ENCODE data around the gene ALDH2.
"Not testable (repeated sequence)": the region's sequence is repeated elsewhere in the genome, so short reads cannot be mapped to it uniquely, and the experiment has no call there.

Gene ALDH2

GRCh38 chr12:111816065-111816615, 49.4 kb downstream of the ALDH2 start:
- Histone ChIP-seq H4K20me1 (ENCODE audit: control insufficient read depth, insufficient read depth, low read depth, low read length) (no peaks in the 10 kb centered on the region), H3K4me3 (ENCODE audit: low read length) (no peak overlapping the region), H3K79me2 (ENCODE audit: control insufficient read depth, low read length) (no peaks in the 10 kb centered on the region), H3K4me1 (ENCODE audit: control insufficient read depth, low read length) (peaks cover 24% of the 10 kb centered on the region), H3K27ac (ENCODE audit: low read depth, low read length) (no peak overlapping the region), H3K36me3 (ENCODE audit: control insufficient read depth, low read length) (no peaks in the 10 kb centered on the region), H3F3A (ENCODE audit: control insufficient read depth, insufficient read depth) (no peaks in the 10 kb centered on the region), H3K27me3 (ENCODE audit: control insufficient read depth, low read length) (no peaks in the 10 kb centered on the region; the same call in none of the 2 replicates), H3K9me2 (replicated peaks; ENCODE audit: control insufficient read depth, low read length) (no peaks in the 10 kb centered on the region), H3K4me2 (ENCODE audit: low read length) (no peak overlapping the region), H3K9me3 (ENCODE audit: control insufficient read depth, insufficient read depth, low read length) (no peaks in the 10 kb centered on the region)
- TF ChIP-seq, protein P1, sequence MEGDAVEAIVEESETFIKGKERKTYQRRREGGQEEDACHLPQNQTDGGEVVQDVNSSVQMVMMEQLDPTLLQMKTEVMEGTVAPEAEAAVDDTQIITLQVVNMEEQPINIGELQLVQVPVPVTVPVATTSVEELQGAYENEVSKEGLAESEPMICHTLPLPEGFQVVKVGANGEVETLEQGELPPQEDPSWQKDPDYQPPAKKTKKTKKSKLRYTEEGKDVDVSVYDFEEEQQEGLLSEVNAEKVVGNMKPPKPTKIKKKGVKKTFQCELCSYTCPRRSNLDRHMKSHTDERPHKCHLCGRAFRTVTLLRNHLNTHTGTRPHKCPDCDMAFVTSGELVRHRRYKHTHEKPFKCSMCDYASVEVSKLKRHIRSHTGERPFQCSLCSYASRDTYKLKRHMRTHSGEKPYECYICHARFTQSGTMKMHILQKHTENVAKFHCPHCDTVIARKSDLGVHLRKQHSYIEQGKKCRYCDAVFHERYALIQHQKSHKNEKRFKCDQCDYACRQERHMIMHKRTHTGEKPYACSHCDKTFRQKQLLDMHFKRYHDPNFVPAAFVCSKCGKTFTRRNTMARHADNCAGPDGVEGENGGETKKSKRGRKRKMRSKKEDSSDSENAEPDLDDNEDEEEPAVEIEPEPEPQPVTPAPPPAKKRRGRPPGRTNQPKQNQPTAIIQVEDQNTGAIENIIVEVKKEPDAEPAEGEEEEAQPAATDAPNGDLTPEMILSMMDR (IDR thresholded peaks at IDR 0.05; ENCODE audit: low read depth, low read length, poor library complexity, severe bottlenecking), result no peak
- TF ChIP-seq EZH2phosphoT487 (IDR thresholded peaks at IDR 0.05; ENCODE audit: borderline replicate concordance, low read length), result no peak

GRCh38 chr12:111816898-111817297, 50.2 kb downstream of the ALDH2 start:
- not testable (repeated sequence) for H3K4me2 ChIP-seq (ENCODE audit: low read length); H3K4me3 ChIP-seq (ENCODE audit: low read length); H3K9me3 ChIP-seq (ENCODE audit: control insufficient read depth, insufficient read depth, low read length); H3K27me3 ChIP-seq (ENCODE audit: control insufficient read depth, low read length); H3K9me2 ChIP-seq (replicated peaks; ENCODE audit: control insufficient read depth, low read length); H4K20me1 ChIP-seq (ENCODE audit: control insufficient read depth, insufficient read depth, low read depth, low read length); H3F3A ChIP-seq (ENCODE audit: control insufficient read depth, insufficient read depth); H3K36me3 ChIP-seq (ENCODE audit: control insufficient read depth, low read length); H3K27ac ChIP-seq (ENCODE audit: low read depth, low read length); H3K79me2 ChIP-seq (ENCODE audit: control insufficient read depth, low read length)
- peaks cover 24% of the 10 kb centered on the region for H3K4me1 ChIP-seq (ENCODE audit: control insufficient read depth, low read length)

DNA sequence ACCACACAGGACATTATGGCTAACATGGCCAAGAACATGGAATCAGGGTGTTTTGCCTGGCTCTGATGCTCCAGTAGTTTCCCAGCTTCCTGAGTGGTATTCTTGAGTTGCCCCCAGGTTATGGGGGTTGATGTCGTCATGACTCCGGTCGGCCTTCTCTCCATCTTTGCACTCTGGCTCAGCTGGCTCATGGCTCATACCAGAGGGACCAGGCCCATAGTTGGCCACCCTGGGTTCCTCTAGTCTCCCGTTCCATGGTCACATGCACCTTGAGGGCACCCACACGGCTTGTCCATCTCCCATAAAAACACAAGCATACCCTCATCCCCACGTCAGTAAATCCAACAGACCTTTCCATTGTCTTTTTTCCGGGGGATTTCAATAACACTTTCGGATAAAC, 51.6 kb downstream of the ALDH2 start:
- Histone ChIP-seq H3K27me3 (ENCODE audit: control insufficient read depth, low read length) (peaks cover 6% of the 10 kb centered on the region), H3K9me2 (replicated peaks; ENCODE audit: control insufficient read depth, low read length) (no peaks in the 10 kb centered on the region), H4K20me1 (ENCODE audit: control insufficient read depth, insufficient read depth, low read depth, low read length) (no peaks in the 10 kb centered on the region), H3K79me2 (ENCODE audit: control insufficient read depth, low read length) (no peaks in the 10 kb centered on the region), H3K27ac (ENCODE audit: low read depth, low read length) (no peak overlapping the region), H3K4me3 (ENCODE audit: low read length) (no peak overlapping the region), H3F3A (ENCODE audit: control insufficient read depth, insufficient read depth) (no peaks in the 10 kb centered on the region), H3K36me3 (ENCODE audit: control insufficient read depth, low read length) (no peaks in the 10 kb centered on the region), H3K4me1 (ENCODE audit: control insufficient read depth, low read length) (peaks cover 14% of the 10 kb centered on the region), H3K9me3 (ENCODE audit: control insufficient read depth, insufficient read depth, low read length) (no peaks in the 10 kb centered on the region), H3K4me2 (ENCODE audit: low read length) (no peak overlapping the region)
- TF ChIP-seq, protein P1 (IDR thresholded peaks at IDR 0.05; ENCODE audit: low read depth, low read length, poor library complexity, severe bottlenecking), result no peak
- no peak for TF ChIP-seq EZH2phosphoT487 (IDR thresholded peaks at IDR 0.05; ENCODE audit: borderline replicate concordance, low read length)

GRCh38 chr12:111819191-111820158, 52.7 kb downstream of the ALDH2 start:
- Histone ChIP-seq H3K4me1 (ENCODE audit: control insufficient read depth, low read length) (peaks cover 19% of the 10 kb centered on the region), H3K4me2 (ENCODE audit: low read length) (no peak overlapping the region)
- TF ChIP-seq EZH2phosphoT487 (IDR thresholded peaks at IDR 0.05; ENCODE audit: borderline replicate concordance, low read length), result no peak
- TF ChIP-seq, protein P1 (IDR thresholded peaks at IDR 0.05; ENCODE audit: low read depth, low read length, poor library complexity, severe bottlenecking), result no peak

GRCh38 chr12:111820828-111821227, 54.1 kb downstream of the ALDH2 start:
- H3K79me2 ChIP-seq (ENCODE audit: control insufficient read depth, low read length); H3F3A ChIP-seq (ENCODE audit: control insufficient read depth, insufficient read depth); H3K36me3 ChIP-seq (ENCODE audit: control insufficient read depth, low read length); H3K9me3 ChIP-seq (ENCODE audit: control insufficient read depth, insufficient read depth, low read length); H3K9me2 ChIP-seq (replicated peaks; ENCODE audit: control insufficient read depth, low read length); H3K27me3 ChIP-seq (ENCODE audit: control insufficient read depth, low read length); H3K4me2 ChIP-seq (ENCODE audit: low read length); H3K4me3 ChIP-seq (ENCODE audit: low read length); H4K20me1 ChIP-seq (ENCODE audit: control insufficient read depth, insufficient read depth, low read depth, low read length); H3K27ac ChIP-seq (ENCODE audit: low read depth, low read length): not testable (repeated sequence)
- peaks cover 19% of the 10 kb centered on the region for H3K4me1 ChIP-seq (ENCODE audit: control insufficient read depth, low read length)

More at GRCh38 chr12:111819191-111820158, 52.7 kb downstream of the ALDH2 start:
- Histone ChIP-seq H3K27me3 (ENCODE audit: control insufficient read depth, low read length) (peaks cover 6% of the 10 kb centered on the region), H3K9me2 (replicated peaks; ENCODE audit: control insufficient read depth, low read length) (no peaks in the 10 kb centered on the region), H3K36me3 (ENCODE audit: control insufficient read depth, low read length) (no peaks in the 10 kb centered on the region), H3K9me3 (ENCODE audit: control insufficient read depth, insufficient read depth, low read length) (no peaks in the 10 kb centered on the region), H3K4me3 (ENCODE audit: low read length) (no peak overlapping the region), H3F3A (ENCODE audit: control insufficient read depth, insufficient read depth) (no peaks in the 10 kb centered on the region), H3K27ac (ENCODE audit: low read depth, low read length) (no peak overlapping the region), H4K20me1 (ENCODE audit: control insufficient read depth, insufficient read depth, low read depth, low read length) (no peaks in the 10 kb centered on the region), H3K79me2 (ENCODE audit: control insufficient read depth, low read length) (no peaks in the 10 kb centered on the region)

All from DOHH2 (cell line).